Prostate gland (tissue), 2 donors: ENCODE measurements around the gene LPCAT4. TPM values are rescaled to one million over a fixed set of nuclear protein-coding genes. Genes with fewer than 3 reads are reported as not detected.
"Not testable (repeated sequence)": the region's sequence is repeated elsewhere in the genome, so short reads cannot be mapped to it uniquely, and the experiment has no call there.

ENCODE experiments used
- DNase-seq: peaks from one replicate; pipeline ENCODE4 v3.0.0-alpha.2; 2019; ENCODE audit warnings: low spot score
- H3K27ac ChIP-seq, 2 donors: fragments of 200-600 bp; sonication (generic); 2 replicates each; pipeline ENCODE4 v1.5.1; 2017 to 2019
- H3K27me3 ChIP-seq: fragments of 200-600 bp; sonication (generic); replicated peaks from 2 replicates; pipeline ENCODE4 v1.5.1; 2019; ENCODE audit not compliant: insufficient read depth
- H3K36me3 ChIP-seq, 2 donors: fragments of 200-600 bp; sonication (generic); 1 replicate in 1 of 2; 2 replicates in 1 of 2; pipeline versions ENCODE4 v1.5.1 to v1.8.1; 2017 to 2019
- H3K4me1 ChIP-seq: fragments of 200-600 bp; sonication (generic); replicated peaks from 2 replicates; pipeline ENCODE4 v1.5.1; 2019
- H3K4me3 ChIP-seq, 2 donors: fragments of 200-600 bp; sonication (generic); 2 replicates each; pipeline ENCODE4 v1.5.1; 2017 to 2019
- H3K9me3 ChIP-seq: fragments of 200-600 bp; sonication (generic); 2 replicates; pipeline ENCODE4 v1.5.1; 2017
- CTCF ChIP-seq, 4 experiments: fragments of 200-600 bp in 2 of 4; fragments of 450-650 bp in 2 of 4; sonication (generic) in 2 of 4; IDR thresholded peaks; 1 replicate in 3 of 4; 2 replicates in 1 of 4; pipeline ENCODE4 v1.5.1; 2016 to 2019; ENCODE audit warnings: antibody characterized with exemption in 4 of 4, mild to moderate bottlenecking in 2 of 4, moderate library complexity in 2 of 4
- POLR2A ChIP-seq: fragments of 450-650 bp; IDR thresholded peaks from one replicate; pipeline ENCODE4 v1.6.1; 2016; ENCODE audit warnings: antibody characterized with exemption, mild to moderate bottlenecking
- POLR2AphosphoS5 ChIP-seq: sonication (generic); formaldehyde crosslinking; IDR thresholded peaks from one replicate; pipeline ENCODE4 v1.6.1; 2017; ENCODE audit warnings: antibody characterized with exemption
- WGBS: methylation state at CpG from one replicate; pipeline ENCODE4 v1.1.5; 2018; 5-methylcytosine and 5-hydroxymethylcytosine counted together
- intact Hi-C: fragments of 100-400 bp; cut with DNase I; formaldehyde crosslinking; loops from one replicate; pipeline ENCODE4 v1.14.2; 2022
- total RNA-seq, 2 donors: library from RNA; depleted of rRNA; stranded (reverse); fragments of >200 nt; gene quantifications; one replicate each; pipeline ENCODE4 v1.1.0, GENCODE V29; 2016

The LPCAT4 gene
- total RNA-seq, 2 donors from 2014 or later: 12.5 to 13.1 TPM

- no peaks in the 10 kb centered on the region for H3K27me3 ChIP-seq
- intact Hi-C loops: no loop called here
- WGBS: 82% methylated on average over 3 of the region's 3 CpGs
- no peaks in the 10 kb centered on the region for H3K9me3 ChIP-seq
- no peaks in the 10 kb centered on the region for H3K36me3 ChIP-seq
- no peak overlapping the region for H3K4me3 ChIP-seq
- no peak for DNase-seq
- no peaks in the 10 kb centered on the region for H3K4me1 ChIP-seq
- H3K27ac ChIP-seq: no peak overlapping the region
- no peak for TF ChIP-seq POLR2A
- TF ChIP-seq CTCF (IDR thresholded peaks at IDR 0.05): no peak
Observed at GRCh38 chr15:34358367-34358766, 8.6 kb downstream of the LPCAT4 start.

- 78% methylated on average over 1 of the region's 1 CpG for WGBS
- Histone ChIP-seq H3K4me3 (no peak overlapping the region), H3K36me3 (no peaks in the 10 kb centered on the region), H3K27ac (no peak overlapping the region), H3K4me1 (no peaks in the 10 kb centered on the region), H3K9me3 (no peaks in the 10 kb centered on the region), H3K27me3 (no peaks in the 10 kb centered on the region)
- TF ChIP-seq POLR2AphosphoS5 (no peak), POLR2A (no peak), CTCF (IDR thresholded peaks at IDR 0.05) (no peak)
- intact Hi-C loops: no loop called here
- DNase-seq: no peak
Observed at GRCh38 chr15:34357653-34358052, 9.3 kb downstream of the LPCAT4 start.

- Histone ChIP-seq H3K27ac (no peak overlapping the region), H3K36me3 (no peaks in the 10 kb centered on the region), H3K9me3 (no peaks in the 10 kb centered on the region), H3K4me1 (no peaks in the 10 kb centered on the region), H3K27me3 (no peaks in the 10 kb centered on the region), H3K4me3 (no peak overlapping the region)
- no peak for DNase-seq
- 90% methylated on average over 9 of the region's 9 CpGs for WGBS
- intact Hi-C loops: no loop called here
- TF ChIP-seq POLR2A (no peak), POLR2AphosphoS5 (no peak), CTCF (IDR thresholded peaks at IDR 0.05) (no peak)
Observed at GRCh38 chr15:34355241-34355640, 11.8 kb downstream of the LPCAT4 start.

- Histone ChIP-seq H3K4me1 (no peaks in the 10 kb centered on the region), H3K27me3 (no peaks in the 10 kb centered on the region), H3K4me3 (no peak overlapping the region), H3K27ac (no peak overlapping the region), H3K36me3 (no peaks in the 10 kb centered on the region), H3K9me3 (no peaks in the 10 kb centered on the region)
- TF ChIP-seq POLR2AphosphoS5 (no peak), CTCF (IDR thresholded peaks at IDR 0.05) (no peak), POLR2A (no peak)
- intact Hi-C loops: no loop called here
- WGBS: 90% methylated on average over 7 of the region's 7 CpGs
- no peak for DNase-seq
Observed at GRCh38 chr15:34354286-34354685, 12.7 kb downstream of the LPCAT4 start.

- H3K9me3 ChIP-seq: no peaks in the 10 kb centered on the region
- 76% methylated on average over 2 of the region's 2 CpGs for WGBS
- intact Hi-C loops: no loop called here
- no peak overlapping the region for H3K4me3 ChIP-seq
- no peak for DNase-seq
- TF ChIP-seq POLR2AphosphoS5: no peak
- TF ChIP-seq CTCF (IDR thresholded peaks at IDR 0.05): no peak
- no peaks in the 10 kb centered on the region for H3K4me1 ChIP-seq
- H3K27me3 ChIP-seq: no peaks in the 10 kb centered on the region
- no peak overlapping the region for H3K27ac ChIP-seq
- no peaks in the 10 kb centered on the region for H3K36me3 ChIP-seq
Observed at GRCh38 chr15:34353627-34354026, 13.4 kb downstream of the LPCAT4 start.

- DNase-seq, H3K9me3 ChIP-seq, H3K36me3 ChIP-seq, H3K27ac ChIP-seq, H3K4me3 ChIP-seq, H3K27me3 ChIP-seq, H3K4me1 ChIP-seq, intact Hi-C loops: not testable (repeated sequence)
- 97% methylated on average over 12 of the region's 12 CpGs for WGBS
Observed at GRCh38 chr15:34352996-34353395, 14.0 kb downstream of the LPCAT4 start.
